A673 (cell line): ENCODE data around the gene TAOK2. TPM values are rescaled to one million over a fixed set of nuclear protein-coding genes. Genes with fewer than 3 reads are reported as not detected.

Source experiments
- BruUV-seq: library from RNA; stranded (reverse); fragments of 400-500 nt; replicated peaks from 2 replicates; lab custom pipeline; 2021; lab: Mats Ljungman, UMichigan
- CTCF ChIA-PET: fragments of 300-600 bp; sonication (Branson Sonifier 250); formaldehyde crosslinking; loops from one replicate; lab custom pipeline; 2022; ENCODE audit warnings: antibody characterized with exemption; lab: Charles Lee
- POLR2A ChIA-PET: fragments of 300-600 bp; sonication (Branson Sonifier 250); formaldehyde crosslinking; loops from one replicate; lab custom pipeline; 2022; ENCODE audit warnings: antibody characterized with exemption; ENCODE audit not compliant: low non-redundant PET; lab: Charles Lee
- DNase-seq: peaks from one replicate; pipeline ENCODE4 v3.0.0-alpha.2; 2015; ENCODE audit warnings: low spot score
- H3K27ac ChIP-seq: fragments of 200-600 bp; sonication (generic); 2 replicates; pipeline ENCODE4 v1.5.1; 2016; ENCODE audit warnings: mixed run types, low read depth, mild to moderate bottlenecking, mixed read lengths, antibody characterized with exemption, low read length; ENCODE audit not compliant: poor library complexity, severe bottlenecking
- H3K27me3 ChIP-seq: fragments of 200-600 bp; sonication (generic); replicated peaks from 2 replicates; pipeline ENCODE4 v1.6.1; 2017; ENCODE audit warnings: mixed run types, low read depth, mild to moderate bottlenecking, mixed read lengths, antibody characterized with exemption, low read length; ENCODE audit not compliant: insufficient read depth, poor library complexity
- H3K36me3 ChIP-seq: fragments of 200-600 bp; sonication (generic); 2 replicates; pipeline ENCODE4 v1.6.1; 2016; ENCODE audit warnings: mixed run types, mild to moderate bottlenecking, mixed read lengths, antibody characterized with exemption, low read length; ENCODE audit not compliant: insufficient read depth, poor library complexity, severe bottlenecking
- H3K4me1 ChIP-seq: fragments of 200-600 bp; sonication (generic); 2 replicates; pipeline ENCODE4 v1.6.1; 2017; ENCODE audit warnings: mixed run types, mild to moderate bottlenecking, mixed read lengths, antibody characterized with exemption, low read length; ENCODE audit not compliant: insufficient read depth, poor library complexity, severe bottlenecking
- H3K4me3 ChIP-seq: fragments of 200-600 bp; sonication (generic); 2 replicates; pipeline ENCODE4 v1.5.1; 2016; ENCODE audit warnings: low read depth, mixed run types, mild to moderate bottlenecking, mixed read lengths, low read length; ENCODE audit not compliant: poor library complexity, severe bottlenecking
- H3K9me3 ChIP-seq: fragments of 200-600 bp; sonication (generic); 2 replicates; pipeline ENCODE4 v1.6.1; 2016; ENCODE audit warnings: mixed run types, low read depth, mild to moderate bottlenecking, mixed read lengths, antibody characterized with exemption, low read length; ENCODE audit not compliant: poor library complexity, severe bottlenecking
- EZH2 ChIP-seq: fragments of 200-600 bp; sonication (generic); IDR thresholded peaks from 2 replicates; pipeline ENCODE4 v1.6.1; 2017; ENCODE audit warnings: borderline replicate concordance, low read depth, mild to moderate bottlenecking, mixed read lengths, antibody characterized with exemption, low read length; ENCODE audit not compliant: poor library complexity, severe bottlenecking
- intact Hi-C: fragments of 100-400 bp; cut with micrococcal nuclease; formaldehyde crosslinking; loops from one replicate; pipeline ENCODE4 v1.10.0; 2022; ENCODE audit not compliant: unreplicated experiment
- total RNA-seq: library from RNA; stranded (reverse); gene quantifications from 2 replicates; pipeline ENCODE4 v1.2.3, GENCODE V29; 2021
- TF ChIP-seq, protein P1 (sequence below): fragments of 300-800, 200-600 bp; sonication (generic); conservative IDR thresholded peaks from 2 replicates; pipeline ENCODE4 v1.5.1; 2017; ENCODE audit warnings: low read depth, mild to moderate bottlenecking, antibody characterized with exemption, low read length, moderate library complexity, mixed read lengths

The TAOK2 gene
- total RNA-seq, 1 experiment from 2014 or later: 50.2 TPM

DNA sequence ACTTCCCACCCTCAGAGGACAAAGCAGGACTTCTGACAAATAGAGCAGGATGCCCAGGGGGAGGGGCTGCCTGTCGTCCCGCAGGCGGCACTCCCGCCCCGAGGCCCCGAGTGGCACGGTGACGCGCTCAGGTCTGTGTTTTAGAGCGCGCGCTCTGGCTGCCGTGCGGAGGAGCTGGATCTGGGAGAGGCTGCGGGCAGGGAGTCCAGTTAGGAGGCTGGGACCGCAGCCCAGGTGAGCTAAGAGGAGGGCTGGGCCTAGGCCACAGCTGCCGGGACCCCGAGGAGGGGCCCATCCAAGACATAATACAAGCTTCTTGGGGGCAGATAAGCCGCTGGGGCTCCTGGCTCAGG, 30.7 kb downstream of the TAOK2 start:
- Histone ChIP-seq H3K27ac (no peak overlapping the region), H3K9me3 (no peaks in the 10 kb centered on the region), H3K4me1 (no peaks in the 10 kb centered on the region), H3K27me3 (no peaks in the 10 kb centered on the region), H3K36me3 (peaks cover 11% of the 10 kb centered on the region), H3K4me3 (no peak overlapping the region)
- ChIA-PET CTCF (no interaction called here), POLR2A (interaction anchor here (0.6 kb wide), 1 partner anchor 70 kb away, joined by 6 read pairs; no protein-coding TSS in a partner anchor)
- TF ChIP-seq EZH2: no peak
- TF ChIP-seq, protein P1, sequence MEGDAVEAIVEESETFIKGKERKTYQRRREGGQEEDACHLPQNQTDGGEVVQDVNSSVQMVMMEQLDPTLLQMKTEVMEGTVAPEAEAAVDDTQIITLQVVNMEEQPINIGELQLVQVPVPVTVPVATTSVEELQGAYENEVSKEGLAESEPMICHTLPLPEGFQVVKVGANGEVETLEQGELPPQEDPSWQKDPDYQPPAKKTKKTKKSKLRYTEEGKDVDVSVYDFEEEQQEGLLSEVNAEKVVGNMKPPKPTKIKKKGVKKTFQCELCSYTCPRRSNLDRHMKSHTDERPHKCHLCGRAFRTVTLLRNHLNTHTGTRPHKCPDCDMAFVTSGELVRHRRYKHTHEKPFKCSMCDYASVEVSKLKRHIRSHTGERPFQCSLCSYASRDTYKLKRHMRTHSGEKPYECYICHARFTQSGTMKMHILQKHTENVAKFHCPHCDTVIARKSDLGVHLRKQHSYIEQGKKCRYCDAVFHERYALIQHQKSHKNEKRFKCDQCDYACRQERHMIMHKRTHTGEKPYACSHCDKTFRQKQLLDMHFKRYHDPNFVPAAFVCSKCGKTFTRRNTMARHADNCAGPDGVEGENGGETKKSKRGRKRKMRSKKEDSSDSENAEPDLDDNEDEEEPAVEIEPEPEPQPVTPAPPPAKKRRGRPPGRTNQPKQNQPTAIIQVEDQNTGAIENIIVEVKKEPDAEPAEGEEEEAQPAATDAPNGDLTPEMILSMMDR: no peak
- DNase-seq: no peak
- BruUV-seq: no TSS peak
- intact Hi-C loops: no loop called here

DNA sequence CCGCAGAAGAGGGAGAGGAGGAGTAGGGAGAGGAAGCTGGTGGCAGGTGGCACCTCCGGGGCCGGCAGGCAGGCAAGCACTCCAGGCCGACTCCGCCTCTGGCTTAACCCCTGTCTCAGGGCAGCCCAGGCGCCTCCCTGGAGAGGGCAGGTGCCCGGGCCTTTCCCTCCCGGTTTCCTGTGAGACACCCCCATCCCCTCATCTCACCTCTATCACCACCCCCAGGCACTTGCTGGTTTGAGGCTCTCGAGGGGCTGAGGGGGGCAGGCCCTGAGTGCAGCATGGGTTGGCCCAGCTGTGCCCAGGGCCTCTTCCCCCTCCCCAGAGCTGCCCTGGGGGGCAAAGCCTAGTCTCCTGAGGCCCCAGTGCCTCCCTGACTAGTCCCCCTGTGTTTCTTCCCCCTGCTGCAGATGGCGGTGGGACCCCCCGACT, 31.2 kb downstream of the TAOK2 start:
- BruUV-seq: no TSS peak
- TF ChIP-seq, protein P1: no peak
- Histone ChIP-seq H3K36me3 (peaks cover 11% of the 10 kb centered on the region), H3K4me3 (no peak overlapping the region), H3K27me3 (no peaks in the 10 kb centered on the region), H3K9me3 (no peaks in the 10 kb centered on the region), H3K4me1 (peaks cover under 1% of the 10 kb centered on the region), H3K27ac (no peak overlapping the region)
- ChIA-PET CTCF (no interaction called here), POLR2A (interaction anchor here (0.6 kb wide), 1 partner anchor 71 kb away, joined by 6 read pairs; no protein-coding TSS in a partner anchor)
- intact Hi-C loops: no loop called here
- no peak for DNase-seq

DNA sequence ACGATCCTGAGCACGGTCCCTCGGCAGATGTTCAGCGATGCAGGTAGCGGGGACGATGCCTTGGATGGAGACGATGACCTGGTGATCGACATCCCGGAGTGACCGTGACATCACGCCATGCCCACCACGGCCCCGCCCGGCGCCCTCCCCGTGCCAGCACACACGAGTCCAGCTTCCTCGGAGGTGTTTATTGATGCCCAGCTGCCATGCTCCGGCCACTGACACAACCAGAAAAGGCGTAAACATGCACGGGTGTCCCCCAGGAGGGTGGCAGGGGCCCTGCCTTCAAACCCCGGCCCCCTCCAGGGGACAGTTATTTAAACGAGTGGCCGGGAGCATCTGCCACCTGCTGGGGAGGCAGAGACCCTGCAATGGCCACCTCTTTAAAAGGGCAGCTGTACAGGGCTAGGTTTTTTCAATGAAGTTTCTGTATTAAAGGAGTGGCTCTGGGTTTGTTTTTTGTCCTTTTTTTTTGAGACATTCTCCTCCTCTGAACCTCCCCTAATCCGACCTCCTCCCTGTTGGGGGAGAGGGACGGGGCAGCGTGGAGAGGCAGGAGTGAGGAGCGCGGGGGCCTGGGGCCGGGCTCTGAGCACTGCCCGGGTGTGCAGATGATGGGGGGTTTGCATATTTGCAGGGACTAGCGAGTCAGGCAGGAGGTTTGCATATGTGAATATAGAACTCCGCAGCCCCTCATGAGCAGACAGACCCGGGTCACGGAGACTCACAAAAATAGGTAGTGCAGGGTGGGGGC, 31.9 kb downstream of the TAOK2 start:
- intact Hi-C loops: no loop called here
- CTCF ChIA-PET: no interaction called here
- DNase-seq: peak; percentile 64
- Histone ChIP-seq H3K4me1 (peaks cover 8% of the 10 kb centered on the region), H3K36me3 (peaks cover 11% of the 10 kb centered on the region), H3K27me3 (no peaks in the 10 kb centered on the region), H3K4me3 (no peak overlapping the region), H3K27ac (no peak overlapping the region), H3K9me3 (no peaks in the 10 kb centered on the region)
- POLR2A ChIA-PET: no interaction called here
- TF ChIP-seq, protein P1: peak; percentile 66
- no peak for TF ChIP-seq EZH2
- BruUV-seq: no TSS peak
